ENCODE results near the gene CSK. TPM values are rescaled to one million over a fixed set of nuclear protein-coding genes. Genes with fewer than 3 reads are reported as not detected.

Gene CSK
- total RNA-seq, 1 experiment from 2014 or later: 49.2 TPM

GRCh38 chr15:74778599-74778970 lies 3.3 kb upstream of the CSK start:
- Histone ChIP-seq H3K4ac (ENCODE audit: low read depth, low read length) (no peak overlapping the region), H4K8ac (replicated peaks; ENCODE audit: insufficient read length, low read depth, low read length) (no peak overlapping the region), H3K56ac (ENCODE audit: insufficient read length, low read depth, low read length) (no peak overlapping the region), H2BK12ac (ENCODE audit: insufficient read length, low read depth, low read length) (no peak overlapping the region), H3K23ac (ENCODE audit: insufficient read length, low read depth, low read length) (no peak overlapping the region), H2BK20ac (ENCODE audit: low read depth, low read length, poor library complexity, severe bottlenecking) (no peak overlapping the region), H3K14ac (ENCODE audit: insufficient read depth, low read length) (no peak overlapping the region), H2BK120ac (ENCODE audit: low read depth, low read length, poor library complexity, severe bottlenecking) (no peak overlapping the region), H2AFZ (ENCODE audit: low read length) (no peak overlapping the region), H3K18ac (ENCODE audit: insufficient read length, low read depth, low read length) (no peak overlapping the region), H3K27ac (ENCODE audit: insufficient read length, low read depth, low read length) (no peak overlapping the region), H3K23me2 (ENCODE audit: insufficient read length, low read depth, low read length, poor library complexity, severe bottlenecking) (peaks cover 11% of the 10 kb centered on the region), H3T11ph (ENCODE audit: low read length) (no peak overlapping the region), H3K9me3 (ENCODE audit: control insufficient read depth, low read depth, low read length) (no peaks in the 10 kb centered on the region), H3K4me2 (ENCODE audit: insufficient read depth, insufficient read length, low read length) (no peak overlapping the region), H4K20me1 (ENCODE audit: control insufficient read depth, insufficient read depth, insufficient read length) (no peaks in the 10 kb centered on the region), H3K27me3 (ENCODE audit: insufficient read depth, low read length) (peaks cover 4% of the 10 kb centered on the region; the same call in 1 of the 2 replicates), H2AK5ac (ENCODE audit: insufficient read length, low read length) (no peak overlapping the region), H3K79me1 (ENCODE audit: insufficient read depth, low read depth, low read length, poor library complexity, severe bottlenecking) (no peaks in the 10 kb centered on the region), H2BK5ac (ENCODE audit: insufficient read length, low read length) (no peak overlapping the region), H4K5ac (ENCODE audit: insufficient read length, low read depth, low read length) (no peak overlapping the region), H3K9ac (ENCODE audit: extremely low read depth, insufficient read length, low read length) (no peak overlapping the region), H3K79me2 (ENCODE audit: insufficient read depth, low read length) (no peaks in the 10 kb centered on the region), H4K91ac (ENCODE audit: insufficient read length, low read depth, low read length) (no peak overlapping the region), H2BK15ac (ENCODE audit: low read depth, low read length) (no peak overlapping the region), H3K4me1 (ENCODE audit: insufficient read depth, low read length) (no peaks in the 10 kb centered on the region)
- Mint-ChIP-seq H3K27me3 (ENCODE audit: low read depth) (peaks cover 49% of the 10 kb centered on the region), H3K9me3 (no peaks in the 10 kb centered on the region), H3K4me1 (peaks cover 40 to 56% of the 10 kb centered on the region in 2 experiments), H3K27ac (no peak overlapping the region), H3K4me3 (no peak overlapping the region), H3K36me3 (ENCODE audit: insufficient read depth in 1 of 3, low read depth in 3 of 3) (no peaks in the 10 kb centered on the region)
- WGBS (ENCODE audit: extremely low coverage, insufficient read length, low lambda C conversion rate): no CpG with 5 or more reads among the region's 5 CpGs
- no peak for DNase-seq
- TF ChIP-seq CTCF (conservative IDR thresholded peaks at IDR 0.05): no peak

Data from H9 (cell line).